ENCODE measurements around the gene GPC1.

The GPC1 gene

DNA sequence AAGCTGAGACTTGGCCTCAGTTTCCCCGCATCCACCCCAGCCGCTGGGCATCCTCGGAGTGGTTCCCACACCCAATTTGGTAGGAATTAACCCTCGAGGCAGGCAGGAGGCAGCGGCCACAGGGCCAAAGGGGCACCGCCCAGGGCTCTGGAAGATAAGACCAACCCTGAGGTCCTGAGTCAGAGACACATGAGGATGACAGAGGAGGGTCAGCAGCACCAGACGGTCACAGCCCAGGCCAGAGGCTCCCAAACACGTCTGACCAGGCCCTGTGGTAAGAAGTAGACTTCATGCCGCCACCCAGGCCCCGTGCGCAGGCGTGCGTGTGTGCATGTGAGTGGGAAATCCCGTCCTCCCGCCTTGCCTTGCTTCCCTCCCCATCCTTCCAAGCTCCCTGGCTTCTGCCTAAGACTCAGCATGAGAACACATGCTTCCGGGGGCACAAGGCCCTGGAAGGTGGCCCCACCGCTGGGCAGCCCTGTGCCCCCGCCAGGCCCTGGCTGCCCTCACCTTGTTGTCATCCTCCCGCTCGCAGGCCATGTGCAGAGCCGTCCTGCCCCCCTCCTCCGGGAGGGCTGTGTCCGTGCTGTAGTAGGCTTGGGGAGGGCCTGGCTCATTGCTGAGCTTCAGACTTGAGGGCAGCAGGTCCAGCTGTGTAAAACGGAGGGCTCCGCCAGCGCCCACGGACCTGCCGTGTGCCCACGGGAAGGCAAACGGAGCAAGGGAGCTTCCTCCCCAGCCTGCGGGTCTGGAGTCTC, 76.1 kb downstream of the GPC1 start:
- DNase-seq (ENCODE audit: insufficient read length, low spot score) (no peak), FAIRE-seq (no peak)
- TF ChIP-seq POLR2AphosphoS5 (IDR thresholded peaks at IDR 0.05; ENCODE audit: low read depth, low read length) = no peak
- no peak for TF ChIP-seq POLR2A (IDR thresholded peaks at IDR 0.05; ENCODE audit: low read depth, low read length)
- TF ChIP-seq TAF1 (IDR thresholded peaks at IDR 0.05; ENCODE audit: low read depth, low read length) = no peak
- TF ChIP-seq SPI1 (IDR thresholded peaks at IDR 0.05; ENCODE audit: low read depth, low read length) = no peak
- TF ChIP-seq PAX5 (IDR thresholded peaks at IDR 0.05; ENCODE audit: insufficient read depth, low read length, severe bottlenecking) = no peak
- no peak for TF ChIP-seq POU2F2 (IDR thresholded peaks at IDR 0.05; ENCODE audit: low read depth, low read length)

DNA sequence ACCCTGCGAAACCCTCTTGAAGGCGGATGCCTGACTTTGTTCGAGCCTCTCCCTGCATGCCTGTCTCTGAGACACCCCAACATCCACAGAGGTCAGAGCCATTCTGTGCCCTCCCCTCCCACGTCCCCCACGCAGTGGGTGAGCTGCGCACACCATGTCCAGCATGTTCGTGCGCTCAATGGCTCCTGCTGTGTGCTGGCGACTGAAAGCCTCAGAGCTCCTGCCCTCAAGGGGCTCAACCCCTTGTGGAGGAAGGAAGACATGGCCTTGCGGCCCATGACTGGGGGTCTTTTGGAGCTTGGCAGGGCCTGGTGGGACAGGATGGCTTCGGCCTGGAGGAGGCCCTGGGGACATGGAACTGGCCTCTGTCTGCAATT, 76.6 kb downstream of the GPC1 start:
- no peak for TF ChIP-seq POU2F2 (IDR thresholded peaks at IDR 0.05; ENCODE audit: low read depth, low read length)
- TF ChIP-seq SPI1 (IDR thresholded peaks at IDR 0.05; ENCODE audit: low read depth, low read length) = no peak
- no peak for TF ChIP-seq PAX5 (IDR thresholded peaks at IDR 0.05; ENCODE audit: insufficient read depth, low read length, severe bottlenecking)
- TF ChIP-seq POLR2AphosphoS5 (IDR thresholded peaks at IDR 0.05; ENCODE audit: low read depth, low read length) = no peak
- no peak for TF ChIP-seq POLR2A (IDR thresholded peaks at IDR 0.05; ENCODE audit: low read depth, low read length)
- TF ChIP-seq TAF1 (IDR thresholded peaks at IDR 0.05; ENCODE audit: low read depth, low read length) = no peak
- no peak for FAIRE-seq

DNA sequence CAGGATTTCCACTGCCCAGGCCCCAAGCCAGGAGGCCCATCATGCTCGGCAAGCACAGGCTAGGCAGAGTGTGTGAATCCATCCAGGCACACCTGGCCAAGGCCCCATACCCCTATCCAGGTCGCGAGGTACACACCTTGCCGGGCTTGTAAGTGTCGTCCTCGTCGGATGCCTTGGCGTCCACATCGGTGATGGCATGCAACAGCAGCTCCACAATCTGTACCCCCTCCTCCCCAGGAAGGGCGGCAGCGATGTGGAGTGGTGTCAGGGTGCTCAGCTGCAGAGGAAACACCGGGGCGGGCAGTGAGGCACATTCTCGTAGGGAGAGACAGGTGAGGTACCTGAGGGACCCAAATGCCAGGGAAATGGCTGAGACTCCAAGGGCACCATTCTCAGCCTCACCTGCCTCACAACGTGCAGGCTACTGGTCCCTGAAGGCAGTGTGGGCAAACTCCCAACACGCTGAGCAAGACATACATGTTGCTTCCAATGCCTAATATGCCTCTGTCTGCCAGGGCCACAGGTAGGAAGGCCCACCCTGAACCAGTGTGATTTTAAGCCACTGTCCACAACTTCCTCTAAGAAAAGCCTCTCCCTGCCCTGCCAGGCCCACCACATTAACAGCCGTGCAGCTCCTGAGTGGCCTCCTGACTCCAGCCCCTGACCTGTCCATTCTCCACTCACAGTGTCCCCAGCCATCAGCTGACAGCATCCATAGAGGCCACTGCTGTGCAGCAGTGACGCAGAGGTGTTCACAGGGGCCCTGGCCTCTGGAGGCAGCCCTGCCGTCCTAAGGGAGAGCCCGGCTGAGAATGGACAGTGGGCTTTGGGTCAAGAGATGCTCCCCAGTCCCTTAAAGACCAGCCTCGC, 77.4 kb downstream of the GPC1 start:
- FAIRE-seq = no peak

More for the DNA sequence above, 76.6 kb downstream of the GPC1 start:
- DNase-seq (ENCODE audit: insufficient read length, low spot score) = no peak

GRCh38 chr2:240513549-240514287, 78.3 kb downstream of the GPC1 start:
- TF ChIP-seq POU2F2 (IDR thresholded peaks at IDR 0.05; ENCODE audit: low read depth, low read length) (peak; percentile 45; the same call in 1 of the 2 replicates), SPI1 (IDR thresholded peaks at IDR 0.05; ENCODE audit: low read depth, low read length) (no peak), PAX5 (IDR thresholded peaks at IDR 0.05; ENCODE audit: insufficient read depth, low read length, severe bottlenecking) (no peak), TAF1 (IDR thresholded peaks at IDR 0.05; ENCODE audit: low read depth, low read length) (no peak), POLR2A (IDR thresholded peaks at IDR 0.05; ENCODE audit: low read depth, low read length) (peak; percentile 48; the same call in 1 of the 2 replicates), POLR2AphosphoS5 (IDR thresholded peaks at IDR 0.05; ENCODE audit: low read depth, low read length) (no peak)
- FAIRE-seq (peak; percentile 100), DNase-seq (ENCODE audit: insufficient read length, low spot score) (peak; percentile 93)

More for the DNA sequence above, 77.4 kb downstream of the GPC1 start:
- TF ChIP-seq POU2F2 (IDR thresholded peaks at IDR 0.05; ENCODE audit: low read depth, low read length) (no peak), SPI1 (IDR thresholded peaks at IDR 0.05; ENCODE audit: low read depth, low read length) (no peak), TAF1 (IDR thresholded peaks at IDR 0.05; ENCODE audit: low read depth, low read length) (no peak), POLR2A (IDR thresholded peaks at IDR 0.05; ENCODE audit: low read depth, low read length) (no peak), POLR2AphosphoS5 (IDR thresholded peaks at IDR 0.05; ENCODE audit: low read depth, low read length) (no peak), PAX5 (IDR thresholded peaks at IDR 0.05; ENCODE audit: insufficient read depth, low read length, severe bottlenecking) (no peak)
- DNase-seq (ENCODE audit: insufficient read length, low spot score) = no peak

- TF ChIP-seq TAF1 (IDR thresholded peaks at IDR 0.05; ENCODE audit: low read depth, low read length) (no peak), POU2F2 (IDR thresholded peaks at IDR 0.05; ENCODE audit: low read depth, low read length) (no peak), SPI1 (IDR thresholded peaks at IDR 0.05; ENCODE audit: low read depth, low read length) (no peak), POLR2AphosphoS5 (IDR thresholded peaks at IDR 0.05; ENCODE audit: low read depth, low read length) (no peak), POLR2A (IDR thresholded peaks at IDR 0.05; ENCODE audit: low read depth, low read length) (no peak), PAX5 (IDR thresholded peaks at IDR 0.05; ENCODE audit: insufficient read depth, low read length, severe bottlenecking) (no peak)
- DNase-seq (ENCODE audit: insufficient read length, low spot score) (no peak), FAIRE-seq (no peak)
Measured at GRCh38 chr2:240514631-240515030, 79.2 kb downstream of the GPC1 start.

DNA sequence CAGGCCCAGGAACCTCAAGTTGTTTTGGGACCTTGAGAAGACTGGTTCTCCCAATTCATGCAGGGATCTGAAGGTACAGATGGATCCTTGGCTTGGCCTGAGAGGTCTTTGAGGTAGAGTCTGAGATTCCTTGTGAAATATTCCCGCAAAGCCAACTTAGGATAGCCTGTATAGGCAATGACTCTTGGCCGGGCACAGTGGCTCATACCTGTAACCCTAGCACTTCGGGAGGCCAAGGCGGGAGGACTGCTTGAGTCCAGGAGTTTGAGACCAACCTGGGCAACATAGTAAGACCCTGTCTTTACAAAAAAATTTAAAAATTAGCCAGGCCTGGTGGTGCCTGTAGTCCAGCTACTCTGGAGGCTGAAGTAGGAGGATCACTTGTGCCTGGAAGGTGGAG, 81.9 kb downstream of the GPC1 start:
- no peak for FAIRE-seq
- DNase-seq (ENCODE audit: insufficient read length, low spot score) = no peak
- TF ChIP-seq PAX5 (IDR thresholded peaks at IDR 0.05; ENCODE audit: insufficient read depth, low read length, severe bottlenecking) (no peak), POLR2A (IDR thresholded peaks at IDR 0.05; ENCODE audit: low read depth, low read length) (no peak), TAF1 (IDR thresholded peaks at IDR 0.05; ENCODE audit: low read depth, low read length) (no peak), SPI1 (IDR thresholded peaks at IDR 0.05; ENCODE audit: low read depth, low read length) (no peak), POLR2AphosphoS5 (IDR thresholded peaks at IDR 0.05; ENCODE audit: low read depth, low read length) (no peak), POU2F2 (IDR thresholded peaks at IDR 0.05; ENCODE audit: low read depth, low read length) (no peak)

All from GM12891 (cell line).